Vagina (tissue), 2 donors: Measurements from ENCODE around the gene TXNL4A.

Experiments
- CTCF ChIP-seq, 3 experiments: fragments of 450-650 bp in 2 of 3; fragments of 200-600 bp in 1 of 3; sonication (generic) in 1 of 3; IDR thresholded peaks; one replicate each; pipeline ENCODE4 v1.5.1; 2017 to 2019; ENCODE audit warnings: antibody characterized with exemption in 3 of 3, mild to moderate bottlenecking in 2 of 3, moderate library complexity in 2 of 3
- POLR2A ChIP-seq, 2 donors: fragments of 450-650 bp; IDR thresholded peaks; one replicate each; pipeline ENCODE4 v1.6.1; 2017; ENCODE audit warnings: antibody characterized with exemption in 2 of 2, mild to moderate bottlenecking in 2 of 2, moderate library complexity in 2 of 2
- POLR2AphosphoS5 ChIP-seq, 2 donors: sonication (generic); formaldehyde crosslinking; IDR thresholded peaks; one replicate each; pipeline ENCODE4 v1.9.0; 2017; ENCODE audit warnings: antibody characterized with exemption in 2 of 2, mild to moderate bottlenecking in 2 of 2, low read depth in 1 of 2; ENCODE audit not compliant: insufficient read depth in 1 of 2

- TF ChIP-seq POLR2A (IDR thresholded peaks at IDR 0.05) (peak in 1 of 2 donors; percentile 69), CTCF (IDR thresholded peaks at IDR 0.05) (no peak), POLR2AphosphoS5 (IDR thresholded peaks at IDR 0.05; ENCODE audit: insufficient read depth in 1 of 2, low read depth in 1 of 2) (peak in 1 of 2 donors; percentile 11)
These were observed 36.6 kb downstream of the TXNL4A start, which contains the start of gene SLC66A2 for GRCh38 chr18:79951545-79952455.
